OCI-LY7 (cell line): ENCODE results near the gene CADM2. TPM values are rescaled to one million over a fixed set of nuclear protein-coding genes. Genes with fewer than 3 reads are reported as not detected.

Experiments
- BruUV-seq: library from RNA; stranded (reverse); fragments of 400-500 nt; replicated peaks from 2 replicates; lab custom pipeline; 2021; lab: Mats Ljungman, UMichigan
- CTCF ChIA-PET: fragments of 300-600 bp; sonication (Branson Sonifier 250); formaldehyde crosslinking; loops from one replicate; lab custom pipeline; 2022; ENCODE audit warnings: antibody characterized with exemption; ENCODE audit not compliant: unreplicated experiment; lab: Charles Lee
- POLR2A ChIA-PET: fragments of 300-600 bp; sonication (Branson Sonifier 250); formaldehyde crosslinking; loops from one replicate; lab custom pipeline; 2022; ENCODE audit warnings: antibody characterized with exemption; lab: Charles Lee
- DNase-seq: peaks from one replicate; pipeline ENCODE4 v3.0.0-alpha.2; 2015; ENCODE audit warnings: low spot score
- H2AFZ ChIP-seq: fragments of 200-600 bp; sonication (generic), shearing (Covaris generic); 2 replicates; pipeline ENCODE4 v1.6.1; 2014; ENCODE audit warnings: mild to moderate bottlenecking, antibody characterized with exemption, low read length, moderate library complexity
- H3K27ac ChIP-seq: fragments of 200-600 bp; sonication (generic); 2 replicates; pipeline ENCODE4 v1.5.1; 2014; ENCODE audit warnings: mixed run types, low read depth, mild to moderate bottlenecking, moderate library complexity, low read length, inconsistent platforms; ENCODE audit not compliant: poor library complexity, severe bottlenecking
- H3K36me3 ChIP-seq: fragments of 200-600 bp; sonication (generic); 2 replicates; pipeline ENCODE4 v1.6.1; 2014; ENCODE audit warnings: mild to moderate bottlenecking, antibody characterized with exemption, low read length, moderate library complexity, mixed read lengths; ENCODE audit not compliant: insufficient read depth
- H3K4me1 ChIP-seq: fragments of 200-600 bp; sonication (generic); 2 replicates; pipeline ENCODE4 v1.5.1; 2014; ENCODE audit warnings: mild to moderate bottlenecking, low read length; ENCODE audit not compliant: insufficient read depth, poor library complexity, severe bottlenecking
- H3K4me2 ChIP-seq: fragments of 200-600 bp; sonication (generic); 2 replicates; pipeline ENCODE4 v1.6.1; 2014; ENCODE audit warnings: mild to moderate bottlenecking, low read length
- H3K4me3 ChIP-seq: fragments of 200-600 bp; sonication (generic); 2 replicates; pipeline ENCODE4 v1.5.1; 2014; ENCODE audit warnings: mild to moderate bottlenecking, low read depth, low read length; ENCODE audit not compliant: poor library complexity, severe bottlenecking
- H3K79me2 ChIP-seq: fragments of 200-600 bp; sonication (generic); 2 replicates; pipeline ENCODE4 v1.6.1; 2016; ENCODE audit warnings: low read depth, mild to moderate bottlenecking, low read length, moderate library complexity, mixed read lengths; ENCODE audit not compliant: insufficient read depth
- H3K9me2 ChIP-seq: fragments of 200-600 bp; sonication (generic); 2 replicates; pipeline ENCODE4 v1.6.1; 2016; ENCODE audit warnings: mild to moderate bottlenecking, low read length, mixed read lengths; ENCODE audit not compliant: insufficient read depth
- H3K9me3 ChIP-seq: fragments of 200-600 bp; sonication (generic); 2 replicates; pipeline ENCODE4 v1.6.1; 2014; ENCODE audit warnings: mild to moderate bottlenecking, mixed run types, low read length, mixed read lengths
- H4K20me1 ChIP-seq: fragments of 200-600 bp; sonication (generic); 2 replicates; pipeline ENCODE4 v1.6.1; 2014; ENCODE audit warnings: mild to moderate bottlenecking, antibody characterized with exemption, low read length, moderate library complexity, mixed read lengths; ENCODE audit not compliant: insufficient read depth
- CTCF ChIP-seq: fragments of 200-600 bp; sonication (generic); conservative IDR thresholded peaks from 2 replicates; pipeline ENCODE4 v1.5.1; 2014; ENCODE audit warnings: mild to moderate bottlenecking, antibody characterized with exemption, low read length, moderate library complexity, mixed read lengths
- EZH2phosphoT487 ChIP-seq: fragments of 200-600 bp; sonication (generic); IDR thresholded peaks from 2 replicates; pipeline ENCODE4 v1.6.1; 2018; ENCODE audit warnings: low read depth, borderline replicate concordance, mild to moderate bottlenecking, mixed run types, antibody characterized with exemption, low read length, moderate library complexity, mixed read lengths
- intact Hi-C: fragments of 100-400 bp; cut with micrococcal nuclease; formaldehyde crosslinking; loops from one replicate; pipeline ENCODE4 v1.10.0; 2022; ENCODE audit not compliant: unreplicated experiment
- total RNA-seq, 2 experiments: library from RNA; depleted of rRNA in 1 of 2; stranded (reverse); fragments of >200 nt in 1 of 2; shearing (Covaris generic) in 1 of 2; gene quantifications; 2 replicates each; pipeline ENCODE4 v1.2.3, GENCODE V29; 2014 to 2022

Gene CADM2
- total RNA-seq, 2 experiments from 2014 or later = not detected

GRCh38 chr3:85935171-85935570 lies 976.4 kb downstream of the CADM2 start:
- ChIA-PET POLR2A (interaction anchor here (1.2 kb wide), 1 partner anchor 12 kb away, joined by 3 read pairs; no protein-coding TSS in a partner anchor), CTCF (no interaction called here)
- H3K9me2 ChIP-seq = no peaks in the 10 kb centered on the region
- H4K20me1 ChIP-seq = no peaks in the 10 kb centered on the region
- BruUV-seq = no TSS peak
- H3K79me2 ChIP-seq = no peaks in the 10 kb centered on the region
- no peak overlapping the region for H3K4me3 ChIP-seq
- H3K4me2 ChIP-seq = no peak overlapping the region
- no peak overlapping the region for H3K27ac ChIP-seq
- TF ChIP-seq CTCF (no peak), EZH2phosphoT487 (no peak)
- H3K4me1 ChIP-seq = no peaks in the 10 kb centered on the region
- no peaks in the 10 kb centered on the region for H3K36me3 ChIP-seq
- intact Hi-C loops = no loop called here
- H2AFZ ChIP-seq = no peak overlapping the region
- no peaks in the 10 kb centered on the region for H3K9me3 ChIP-seq
- DNase-seq = no peak

GRCh38 chr3:85939074-85939482 lies 980.3 kb downstream of the CADM2 start:
- H3K9me2 ChIP-seq = no peaks in the 10 kb centered on the region
- H3K27ac ChIP-seq = no peak overlapping the region
- H2AFZ ChIP-seq = no peak overlapping the region
- no peak overlapping the region for H3K4me3 ChIP-seq
- H3K36me3 ChIP-seq = no peaks in the 10 kb centered on the region
- ChIA-PET POLR2A (no interaction called here), CTCF (no interaction called here)
- no peak overlapping the region for H3K4me2 ChIP-seq
- no peaks in the 10 kb centered on the region for H4K20me1 ChIP-seq
- H3K4me1 ChIP-seq = no peaks in the 10 kb centered on the region
- intact Hi-C loops = no loop called here
- DNase-seq = no peak
- no peaks in the 10 kb centered on the region for H3K9me3 ChIP-seq
- H3K79me2 ChIP-seq = no peaks in the 10 kb centered on the region
- no peak for TF ChIP-seq EZH2phosphoT487
- TF ChIP-seq CTCF = no peak
- no TSS peak for BruUV-seq

GRCh38 chr3:85950435-85950834 lies 991.6 kb downstream of the CADM2 start:
- intact Hi-C loops = no loop called here
- BruUV-seq = no TSS peak
- Histone ChIP-seq H3K79me2 (no peaks in the 10 kb centered on the region), H2AFZ (no peak overlapping the region), H3K36me3 (no peaks in the 10 kb centered on the region), H4K20me1 (no peaks in the 10 kb centered on the region), H3K27ac (no peak overlapping the region), H3K4me3 (no peak overlapping the region), H3K9me2 (no peaks in the 10 kb centered on the region), H3K9me3 (no peaks in the 10 kb centered on the region), H3K4me1 (no peaks in the 10 kb centered on the region), H3K4me2 (no peak overlapping the region)
- POLR2A ChIA-PET = no interaction called here
- DNase-seq = no peak
- CTCF ChIA-PET = no interaction called here
- no peak for TF ChIP-seq EZH2phosphoT487
- TF ChIP-seq CTCF = no peak
